Gastrocnemius medialis (tissue), 4 donors: Measurements from ENCODE around the gene C2CD4D.

Experiments
- POLR2A ChIP-seq, 2 donors: fragments of 450-650 bp; IDR thresholded peaks; one replicate each; pipeline ENCODE4 v1.6.1; 2017; ENCODE audit warnings: antibody characterized with exemption in 2 of 2, mild to moderate bottlenecking in 2 of 2, moderate library complexity in 2 of 2
- TF ChIP-seq, protein P1 (sequence below), 5 experiments: fragments of 450-650 bp in 3 of 5; fragments of 200-600 bp in 2 of 5; sonication (generic) in 2 of 5; IDR thresholded peaks in 4 of 5; conservative IDR thresholded peaks in 1 of 5; 1 replicate in 4 of 5; 2 replicates in 1 of 5; pipeline ENCODE4 v1.5.1; 2016 to 2019; ENCODE audit warnings: antibody characterized with exemption in 5 of 5, mild to moderate bottlenecking in 3 of 5, moderate library complexity in 3 of 5

DNA sequence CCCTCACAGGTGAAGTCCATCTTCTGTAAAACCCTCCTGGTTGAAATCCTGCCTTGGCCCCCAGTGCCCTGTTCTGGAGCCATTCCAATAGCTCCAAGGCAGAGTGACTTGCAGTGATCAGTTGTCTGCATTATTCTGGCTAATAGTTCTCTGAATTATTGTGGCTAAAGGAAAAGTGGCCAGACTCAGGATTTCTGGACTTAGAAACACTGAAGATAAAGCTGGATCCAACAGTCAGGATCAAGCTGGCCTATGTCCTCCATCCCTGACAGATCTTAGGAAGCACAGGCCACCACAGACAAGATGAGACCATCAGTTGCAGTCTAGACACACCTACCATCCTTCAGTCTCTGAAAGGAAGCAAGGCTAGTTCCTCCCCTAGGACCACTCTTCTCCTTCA lies 801 bp upstream of the C2CD4D start:
- TF ChIP-seq, protein P1, sequence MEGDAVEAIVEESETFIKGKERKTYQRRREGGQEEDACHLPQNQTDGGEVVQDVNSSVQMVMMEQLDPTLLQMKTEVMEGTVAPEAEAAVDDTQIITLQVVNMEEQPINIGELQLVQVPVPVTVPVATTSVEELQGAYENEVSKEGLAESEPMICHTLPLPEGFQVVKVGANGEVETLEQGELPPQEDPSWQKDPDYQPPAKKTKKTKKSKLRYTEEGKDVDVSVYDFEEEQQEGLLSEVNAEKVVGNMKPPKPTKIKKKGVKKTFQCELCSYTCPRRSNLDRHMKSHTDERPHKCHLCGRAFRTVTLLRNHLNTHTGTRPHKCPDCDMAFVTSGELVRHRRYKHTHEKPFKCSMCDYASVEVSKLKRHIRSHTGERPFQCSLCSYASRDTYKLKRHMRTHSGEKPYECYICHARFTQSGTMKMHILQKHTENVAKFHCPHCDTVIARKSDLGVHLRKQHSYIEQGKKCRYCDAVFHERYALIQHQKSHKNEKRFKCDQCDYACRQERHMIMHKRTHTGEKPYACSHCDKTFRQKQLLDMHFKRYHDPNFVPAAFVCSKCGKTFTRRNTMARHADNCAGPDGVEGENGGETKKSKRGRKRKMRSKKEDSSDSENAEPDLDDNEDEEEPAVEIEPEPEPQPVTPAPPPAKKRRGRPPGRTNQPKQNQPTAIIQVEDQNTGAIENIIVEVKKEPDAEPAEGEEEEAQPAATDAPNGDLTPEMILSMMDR (IDR thresholded peaks at IDR 0.05 in 4 of 5, conservative IDR thresholded peaks at IDR 0.05 in 1 of 5), result no peak
- TF ChIP-seq POLR2A (IDR thresholded peaks at IDR 0.05), result no peak
